ENCODE results near the gene TEX13D. TPM values are rescaled to one million over a fixed set of nuclear protein-coding genes. Genes with fewer than 3 reads are reported as not detected.

Gene TEX13D
- total RNA-seq, 1 donor from 2014 or later = not detected

GRCh38 chrX:124348182-124348581, 15.7 kb downstream of the TEX13D start:
- DNase-seq (ENCODE audit: low spot score) = no peak
- Mint-ChIP-seq H3K27ac (ENCODE audit: unreplicated experiment) (no peak overlapping the region), H3K4me3 (ENCODE audit: unreplicated experiment) (no peak overlapping the region), H3K9me3 (ENCODE audit: low read depth) (no peaks in the 10 kb centered on the region), H3K27me3 (ENCODE audit: low read depth) (peaks cover 2% of the 10 kb centered on the region), H3K4me1 (ENCODE audit: low read depth) (no peaks in the 10 kb centered on the region), H3K36me3 (ENCODE audit: low read depth) (no peaks in the 10 kb centered on the region)
- TF ChIP-seq CTCF (IDR thresholded peaks at IDR 0.05) = no peak

- Mint-ChIP-seq H3K27me3 (ENCODE audit: low read depth) (peaks cover 2% of the 10 kb centered on the region), H3K27ac (ENCODE audit: unreplicated experiment) (no peak overlapping the region), H3K9me3 (ENCODE audit: low read depth) (no peaks in the 10 kb centered on the region), H3K36me3 (ENCODE audit: low read depth) (no peaks in the 10 kb centered on the region), H3K4me3 (ENCODE audit: unreplicated experiment) (no peak overlapping the region), H3K4me1 (ENCODE audit: low read depth) (no peaks in the 10 kb centered on the region)
- DNase-seq (ENCODE audit: low spot score) = no peak
- no peak for TF ChIP-seq CTCF (IDR thresholded peaks at IDR 0.05)
Observed at GRCh38 chrX:124348885-124349453, 16.5 kb downstream of the TEX13D start.

- DNase-seq (ENCODE audit: low spot score) = no peak
Observed at GRCh38 chrX:124354648-124355047, 22.2 kb downstream of the TEX13D start.

GRCh38 chrX:124358800-124359383, 26.4 kb downstream of the TEX13D start:
- Mint-ChIP-seq H3K36me3 (ENCODE audit: low read depth) (no peaks in the 10 kb centered on the region), H3K4me3 (ENCODE audit: unreplicated experiment) (no peak overlapping the region), H3K27ac (ENCODE audit: unreplicated experiment) (no peak overlapping the region), H3K27me3 (ENCODE audit: low read depth) (no peaks in the 10 kb centered on the region), H3K4me1 (ENCODE audit: low read depth) (no peaks in the 10 kb centered on the region), H3K9me3 (ENCODE audit: low read depth) (no peaks in the 10 kb centered on the region)
- no peak for TF ChIP-seq CTCF (IDR thresholded peaks at IDR 0.05)
- DNase-seq (ENCODE audit: low spot score) = no peak

More at GRCh38 chrX:124354648-124355047, 22.2 kb downstream of the TEX13D start:
- H3K9me3 Mint-ChIP-seq (ENCODE audit: low read depth) = no peaks in the 10 kb centered on the region
- peaks cover 2% of the 10 kb centered on the region for H3K27me3 Mint-ChIP-seq (ENCODE audit: low read depth)
- no peak for TF ChIP-seq CTCF (IDR thresholded peaks at IDR 0.05)
- no peak overlapping the region for H3K27ac Mint-ChIP-seq (ENCODE audit: unreplicated experiment)
- no peaks in the 10 kb centered on the region for H3K4me1 Mint-ChIP-seq (ENCODE audit: low read depth)
- H3K36me3 Mint-ChIP-seq (ENCODE audit: low read depth) = no peaks in the 10 kb centered on the region
- H3K4me3 Mint-ChIP-seq (ENCODE audit: unreplicated experiment) = no peak overlapping the region

- H3K36me3 Mint-ChIP-seq (ENCODE audit: low read depth) = no peaks in the 10 kb centered on the region
Observed at GRCh38 chrX:124362072-124362471, 29.6 kb downstream of the TEX13D start.

More at GRCh38 chrX:124362072-124362471, 29.6 kb downstream of the TEX13D start:
- no peak for DNase-seq (ENCODE audit: low spot score)
- H3K27ac Mint-ChIP-seq (ENCODE audit: unreplicated experiment) = no peak overlapping the region
- no peaks in the 10 kb centered on the region for H3K9me3 Mint-ChIP-seq (ENCODE audit: low read depth)
- no peaks in the 10 kb centered on the region for H3K4me1 Mint-ChIP-seq (ENCODE audit: low read depth)
- H3K27me3 Mint-ChIP-seq (ENCODE audit: low read depth) = no peaks in the 10 kb centered on the region
- H3K4me3 Mint-ChIP-seq (ENCODE audit: unreplicated experiment) = no peak overlapping the region
- TF ChIP-seq CTCF (IDR thresholded peaks at IDR 0.05) = no peak

All from chondrocyte (in vitro differentiated cells).